Measurements from ENCODE around the gene RSBN1L.

GRCh38 chr7:77693830-77694583 lies 2.3 kb upstream of the RSBN1L start:
- TF ChIP-seq, protein P1, sequence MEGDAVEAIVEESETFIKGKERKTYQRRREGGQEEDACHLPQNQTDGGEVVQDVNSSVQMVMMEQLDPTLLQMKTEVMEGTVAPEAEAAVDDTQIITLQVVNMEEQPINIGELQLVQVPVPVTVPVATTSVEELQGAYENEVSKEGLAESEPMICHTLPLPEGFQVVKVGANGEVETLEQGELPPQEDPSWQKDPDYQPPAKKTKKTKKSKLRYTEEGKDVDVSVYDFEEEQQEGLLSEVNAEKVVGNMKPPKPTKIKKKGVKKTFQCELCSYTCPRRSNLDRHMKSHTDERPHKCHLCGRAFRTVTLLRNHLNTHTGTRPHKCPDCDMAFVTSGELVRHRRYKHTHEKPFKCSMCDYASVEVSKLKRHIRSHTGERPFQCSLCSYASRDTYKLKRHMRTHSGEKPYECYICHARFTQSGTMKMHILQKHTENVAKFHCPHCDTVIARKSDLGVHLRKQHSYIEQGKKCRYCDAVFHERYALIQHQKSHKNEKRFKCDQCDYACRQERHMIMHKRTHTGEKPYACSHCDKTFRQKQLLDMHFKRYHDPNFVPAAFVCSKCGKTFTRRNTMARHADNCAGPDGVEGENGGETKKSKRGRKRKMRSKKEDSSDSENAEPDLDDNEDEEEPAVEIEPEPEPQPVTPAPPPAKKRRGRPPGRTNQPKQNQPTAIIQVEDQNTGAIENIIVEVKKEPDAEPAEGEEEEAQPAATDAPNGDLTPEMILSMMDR (IDR thresholded peaks at IDR 0.05) = no peak
- TF ChIP-seq POLR2AphosphoS5 (IDR thresholded peaks at IDR 0.05; ENCODE audit: low read depth, low read length) = no peak
- no peak for TF ChIP-seq REST (IDR thresholded peaks at IDR 0.05; ENCODE audit: insufficient read depth in 1 of 2, low read depth in 2 of 2, low read length in 1 of 2)
- no peak for TF ChIP-seq SIN3A (IDR thresholded peaks at IDR 0.05; ENCODE audit: borderline replicate concordance, insufficient read depth, low read depth, low read length)

Data from Panc1 (cell line).